ENCODE measurements around the gene SPATS1. TPM values are rescaled to one million over a fixed set of nuclear protein-coding genes. Genes with fewer than 3 reads are reported as not detected.

The SPATS1 gene
- total and polyA plus RNA-seq, 2 of the 4 experiments (the other 2 are of a cell fraction) = not detected

- no peak overlapping the region for H2AK5ac ChIP-seq (ENCODE audit: low read depth, low read length)
- H3K4ac ChIP-seq (ENCODE audit: low read depth, low read length) = no peak overlapping the region
- no peak overlapping the region for H2BK15ac ChIP-seq (ENCODE audit: low read depth, low read length)
- no peak overlapping the region for H3K9ac ChIP-seq (ENCODE audit: low read depth, low read length)
- WGBS, 2 experiments (ENCODE audit: extremely low coverage in 2 of 2, insufficient read length in 1 of 2) = 75% methylated on average over 2 of the region's 4 CpGs; no CpG with 5 or more reads in 1 of the 2 experiments
- no peak overlapping the region for H2BK120ac ChIP-seq (ENCODE audit: low read depth, low read length)
- H3K36me3 ChIP-seq (ENCODE audit: control insufficient read depth, insufficient read depth, low read length) = no peaks in the 10 kb centered on the region
- H2AFZ ChIP-seq (replicated peaks; ENCODE audit: low read length, poor library complexity) = no peak overlapping the region
- H2BK5ac ChIP-seq (ENCODE audit: low read depth, low read length, poor library complexity, severe bottlenecking) = no peak overlapping the region
- TF ChIP-seq MAZ (IDR thresholded peaks at IDR 0.05; ENCODE audit: borderline replicate concordance, low read depth, low read length) = no peak
- no peak for TF ChIP-seq MAFK (IDR thresholded peaks at IDR 0.05; ENCODE audit: low read depth, low read length)
- TF ChIP-seq CEBPB (IDR thresholded peaks at IDR 0.05; ENCODE audit: low read depth, low read length) = no peak
- TF ChIP-seq ELK1 (IDR thresholded peaks at IDR 0.05; ENCODE audit: borderline replicate concordance, low read depth, low read length) = no peak
- TF ChIP-seq POLR2A (IDR thresholded peaks at IDR 0.05; ENCODE audit: low read depth, low read length) = no peak
- no peak for TF ChIP-seq CTCF (conservative IDR thresholded peaks at IDR 0.05; ENCODE audit: low read depth, low read length)
- TF ChIP-seq CHD1 (IDR thresholded peaks at IDR 0.05; ENCODE audit: low read depth, low read length) = no peak
- TF ChIP-seq USF2 (IDR thresholded peaks at IDR 0.05; ENCODE audit: low read depth, low read length) = no peak
- TF ChIP-seq SMC3 (IDR thresholded peaks at IDR 0.05; ENCODE audit: low read depth, low read length) = no peak
- no peak for TF ChIP-seq NFE2L2 (IDR thresholded peaks at IDR 0.05; ENCODE audit: low read depth, low read length)
- TF ChIP-seq RAD21 (IDR thresholded peaks at IDR 0.05; ENCODE audit: low read length) = no peak
- in situ Hi-C loops (cut with MboI; ENCODE audit: low sequenced_read_pairs) (no loop called here), intact Hi-C loops (cut with micrococcal nuclease) (no loop called here), dilution Hi-C loops (cut with HindIII; ENCODE audit: low sequenced_read_pairs, unreplicated experiment) (no loop called here)
- no peaks in the 10 kb centered on the region for H3K9me1 ChIP-seq (ENCODE audit: insufficient read depth, low read length)
- H3K56ac ChIP-seq (ENCODE audit: extremely low read depth, insufficient read depth, low read length) = no peak overlapping the region
- ChIA-PET CTCF (no interaction called here), POLR2A (ENCODE audit: unreplicated experiment) (no interaction called here)
- H3K4me1 ChIP-seq (ENCODE audit: control insufficient read depth, insufficient read depth, low read length) = no peaks in the 10 kb centered on the region
- no peaks in the 10 kb centered on the region for H4K20me1 ChIP-seq (ENCODE audit: insufficient read depth, low read length)
- H4K8ac ChIP-seq (ENCODE audit: low read depth in 2 of 2, low read length in 2 of 2) = no peak overlapping the region
- H2AK9ac ChIP-seq (replicated peaks; ENCODE audit: low read depth, low read length, poor library complexity) = no peak overlapping the region
- no peak overlapping the region for H3K4me3 ChIP-seq (ENCODE audit: insufficient read depth, low read depth, low read length)
- no peak overlapping the region for H3K18ac ChIP-seq (ENCODE audit: low read depth, low read length)
- no peak overlapping the region for H3K27ac ChIP-seq (ENCODE audit: insufficient read depth, low read length)
- ATAC-seq (ENCODE audit: low read depth) = no peak
- H3K14ac ChIP-seq (replicated peaks; ENCODE audit: low read depth, low read length) = no peak overlapping the region
- peaks cover 21% of the 10 kb centered on the region for H3K27me3 ChIP-seq (ENCODE audit: control insufficient read depth, insufficient read depth, low read length)
- H3K4me2 ChIP-seq (ENCODE audit: low read depth, low read length) = no peak overlapping the region
- H4K91ac ChIP-seq (ENCODE audit: insufficient read depth, low read depth, low read length) = no peak overlapping the region
- DNase-seq = no peak
- no peaks in the 10 kb centered on the region for H3K79me1 ChIP-seq (ENCODE audit: low read depth in 1 of 2, low read length in 2 of 2)
- no TSS peak for BruUV-seq (replicated peaks)
- no peak overlapping the region for H3K23ac ChIP-seq (ENCODE audit: low read depth, low read length)
- H2BK20ac ChIP-seq (ENCODE audit: low read depth, low read length) = no peak overlapping the region
- H3K9me3 ChIP-seq (ENCODE audit: control insufficient read depth, insufficient read depth, low read length) = peaks cover 2% of the 10 kb centered on the region
- H4K5ac ChIP-seq (ENCODE audit: low read depth, low read length) = no peak overlapping the region
Observed at GRCh38 chr6:44352259-44352658, 9.8 kb downstream of the SPATS1 start.
